Lower leg skin (tissue), 4 donors: ENCODE results near the gene PCK1. TPM values are rescaled to one million over a fixed set of nuclear protein-coding genes. Genes with fewer than 3 reads are reported as not detected.

Experiments used
- DNase-seq, 2 donors: peaks; one replicate each; pipeline ENCODE4 v3.0.0-alpha.2; 2019; ENCODE audit warnings: low spot score in 2 of 2
- H3K4me3 ChIP-seq: fragments of 200-600 bp; sonication (generic); 2 replicates; pipeline ENCODE4 v1.5.1; 2017; ENCODE audit warnings: mild to moderate bottlenecking, low read depth; ENCODE audit not compliant: poor library complexity, severe bottlenecking
- CTCF ChIP-seq, 3 donors: fragments of 450-650 bp; IDR thresholded peaks; one replicate each; pipeline ENCODE4 v1.5.1; 2016; ENCODE audit warnings: antibody characterized with exemption in 3 of 3, mild to moderate bottlenecking in 3 of 3, moderate library complexity in 2 of 3
- POLR2A ChIP-seq, 2 donors: fragments of 450-650 bp; IDR thresholded peaks; one replicate each; pipeline ENCODE4 v1.6.1; 2016 to 2017; ENCODE audit warnings: antibody characterized with exemption in 2 of 2, mild to moderate bottlenecking in 1 of 2, moderate library complexity in 1 of 2
- WGBS, 2 donors: methylation state at CpG; one replicate each; pipeline ENCODE4 v1.1.5; 2018; 5-methylcytosine and 5-hydroxymethylcytosine counted together
- intact Hi-C: fragments of 100-400 bp; cut with DNase I; formaldehyde crosslinking; loops from one replicate; pipeline ENCODE4 v1.15.0; 2023; ENCODE audit warnings: low total_unique reads
- total RNA-seq, 4 donors: library from RNA; depleted of rRNA; stranded (reverse); fragments of >200 nt; gene quantifications; one replicate each; pipeline ENCODE4 v1.1.0, GENCODE V29; 2016

PCK1 gene
- total RNA-seq, 4 donors from 2014 or later = 0.12 to 11.6 (median 2.1) TPM

GRCh38 chr20:57586370-57586793, 25.5 kb downstream of the PCK1 start:
- intact Hi-C loops = no loop called here
- TF ChIP-seq CTCF (IDR thresholded peaks at IDR 0.05) (no peak), POLR2A (IDR thresholded peaks at IDR 0.05) (no peak)
- no peak for DNase-seq
- 61 to 64% methylated on average over 8 of the region's 8 CpGs for WGBS, 2 donors
- H3K4me3 ChIP-seq = no peak overlapping the region

GRCh38 chr20:57586943-57587277, 26.0 kb downstream of the PCK1 start:
- 89 to 92% methylated on average over 10 of the region's 10 CpGs for WGBS, 2 donors
- TF ChIP-seq POLR2A (IDR thresholded peaks at IDR 0.05) (no peak), CTCF (IDR thresholded peaks at IDR 0.05) (no peak)
- H3K4me3 ChIP-seq = no peak overlapping the region
- intact Hi-C loops = no loop called here
- no peak for DNase-seq

- intact Hi-C loops = no loop called here
- TF ChIP-seq POLR2A (IDR thresholded peaks at IDR 0.05) (no peak), CTCF (IDR thresholded peaks at IDR 0.05) (peak in 1 of 3 donors; percentile 23)
- H3K4me3 ChIP-seq = no peak overlapping the region
- no peak for DNase-seq
- 77 to 89% methylated on average over 4 of the region's 4 CpGs for WGBS, 2 donors
These were observed 26.5 kb downstream of the PCK1 start for GRCh38 chr20:57587278-57587988.

- intact Hi-C loops = no loop called here
- no peak for TF ChIP-seq CTCF (IDR thresholded peaks at IDR 0.05)
- no peak for TF ChIP-seq POLR2A (IDR thresholded peaks at IDR 0.05)
- 73 to 75% methylated on average over 7 of the region's 7 CpGs for WGBS, 2 donors
- DNase-seq = no peak
- H3K4me3 ChIP-seq = no peak overlapping the region
These were observed 27.1 kb downstream of the PCK1 start for GRCh38 chr20:57587989-57588377.

- no peak for DNase-seq
- TF ChIP-seq POLR2A (IDR thresholded peaks at IDR 0.05) (no peak), CTCF (IDR thresholded peaks at IDR 0.05) (no peak)
- 85 to 90% methylated on average over 4 to 5 of the region's 5 CpGs for WGBS, 2 donors
- intact Hi-C loops = no loop called here
- H3K4me3 ChIP-seq = no peak overlapping the region
These were observed 27.7 kb downstream of the PCK1 start for GRCh38 chr20:57588596-57588995.
